ENCODE data around the gene GALNT14.

DNA sequence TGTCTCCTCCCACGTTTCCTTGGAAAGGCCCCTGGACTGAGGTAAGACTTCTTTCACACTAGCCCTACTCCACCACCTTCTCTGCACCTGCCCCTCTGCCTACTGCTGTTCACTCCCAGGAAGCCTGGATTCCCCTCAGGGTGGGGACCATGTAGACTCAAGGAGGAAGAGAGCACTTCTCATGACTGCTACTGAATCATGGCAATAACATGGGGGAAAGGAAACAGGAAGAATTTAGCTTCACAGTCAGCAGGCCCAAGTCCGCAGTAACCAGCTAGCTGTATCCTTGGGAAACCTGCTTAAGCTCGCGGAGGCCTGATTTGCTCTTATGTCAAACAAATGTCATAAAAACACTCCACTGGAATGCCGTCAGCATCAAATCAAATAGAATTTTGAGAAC is 204.7 kb downstream of the GALNT14 start:
- TF ChIP-seq POLR2A (IDR thresholded peaks at IDR 0.05; ENCODE audit: low read length) (no peak), GATA1 (IDR thresholded peaks at IDR 0.05; ENCODE audit: low read depth, low read length) (no peak)

Measured in erythroblast (primary cell).